ENCODE data around the gene GPR55. TPM values are rescaled to one million over a fixed set of nuclear protein-coding genes. Genes with fewer than 3 reads are reported as not detected.

The GPR55 gene
- total and polyA plus RNA-seq, 10 of the 15 experiments (the other 5 are each of a cell fraction or from before 2014, with no cell fraction given) = 2.1 to 30.1 (median 16.2) TPM

- ChIA-PET SMC1A (ENCODE audit: uncharacterized antibody, unreplicated experiment) (interaction anchor here (7.8 kb wide), 1 partner anchor 16 kb away, joined by 59 read pairs; the partner anchor contains the start of gene GPR55), RAD21 (ENCODE audit: unreplicated experiment) (no interaction called here), POLR2A (no interaction called here), CTCF (interaction anchor here (0.7 to 1.7 kb wide), 7 partner anchors 9 to 146 kb away, joined by 3 to 8 read pairs (median 4); partner anchors contain the start of gene GPR55)
- Histone ChIP-seq H3K27ac (ENCODE audit: control insufficient read depth, insufficient read depth) (no peak overlapping the region), H4K20me1 (ENCODE audit: control insufficient read depth, insufficient read depth) (peaks cover 4% of the 10 kb centered on the region; the same call in 1 of the 2 replicates), H2AFZ (ENCODE audit: control insufficient read depth, low read depth, low read length) (no peak overlapping the region), H3K4me3 (no peak overlapping the region), H3K4me2 (ENCODE audit: control insufficient read depth, insufficient read depth) (no peak overlapping the region), H3K9ac (ENCODE audit: control insufficient read depth, insufficient read depth, low read length) (no peak overlapping the region), H3K4me1 (ENCODE audit: control insufficient read depth, insufficient read depth, low read length) (peaks cover 11% of the 10 kb centered on the region), H3K9me3 (replicated peaks; ENCODE audit: control insufficient read depth, insufficient read depth, low read length) (no peaks in the 10 kb centered on the region), H3K27me3 (replicated peaks in 1 of 2; ENCODE audit: control insufficient read depth in 2 of 2, insufficient read depth in 2 of 2, low read length in 1 of 2) (no peaks in the 10 kb centered on the region), H3K79me2 (ENCODE audit: control insufficient read depth, insufficient read depth, low read length) (peaks cover 18% of the 10 kb centered on the region), H3K36me3 (ENCODE audit: control insufficient read depth in 2 of 2, insufficient read depth in 2 of 2, low read length in 1 of 2) (peaks cover 23 to 41% of the 10 kb centered on the region in 2 experiments)
- no TSS peak for BruUV-seq (replicated peaks)
- DNase-seq (ENCODE audit: low read depth, low spot score) = no peak
- no peak for ATAC-seq
- FAIRE-seq = no peak
- intact Hi-C loops (cut with micrococcal nuclease; ENCODE audit: unreplicated experiment) (no loop called here), in situ Hi-C loops (cut with MboI) (no loop called here)
- 98% methylated on average over 16 of the region's 16 CpGs for WGBS (ENCODE audit: insufficient coverage, insufficient replicate concordance, low lambda C conversion rate, missing lambda C conversion rate)
- TF ChIP-seq EZH2 (IDR thresholded peaks at IDR 0.05; ENCODE audit: borderline replicate concordance, control insufficient read depth, low read depth, low read length) = no peak
- TF ChIP-seq SREBF2 (IDR thresholded peaks at IDR 0.05; ENCODE audit: low read length) = no peak
- TF ChIP-seq HDAC2 (IDR thresholded peaks at IDR 0.05) = no peak
- no peak for TF ChIP-seq STAT3 (IDR thresholded peaks at IDR 0.05; ENCODE audit: low read depth, low read length)
- no peak for TF ChIP-seq CBX5 (IDR thresholded peaks at IDR 0.05; ENCODE audit: low read depth)
- no peak for TF ChIP-seq BCL3 (IDR thresholded peaks at IDR 0.05; ENCODE audit: borderline replicate concordance, insufficient read depth, low read depth, low read length, poor library complexity, severe bottlenecking)
- TF ChIP-seq MEF2B (IDR thresholded peaks at IDR 0.05; ENCODE audit: partially characterized antibody, poor library complexity, severe bottlenecking) = no peak
- TF ChIP-seq HSF1 (IDR thresholded peaks at IDR 0.05; ENCODE audit: low read depth, low read length) = no peak
- no peak for TF ChIP-seq TARDBP (IDR thresholded peaks at IDR 0.05; ENCODE audit: borderline replicate concordance)
- no peak for TF ChIP-seq BMI1 (IDR thresholded peaks at IDR 0.05; ENCODE audit: borderline replicate concordance)
- TF ChIP-seq PRDM15 (CRISPR knock-in tag; IDR thresholded peaks at IDR 0.05) = no peak
- TF ChIP-seq ZZZ3 (IDR thresholded peaks at IDR 0.05; ENCODE audit: control insufficient read depth, insufficient read length, low read depth) = no peak
- TF ChIP-seq TAF1 (IDR thresholded peaks at IDR 0.05; ENCODE audit: borderline replicate concordance, low read depth, low read length) = no peak
- no peak for TF ChIP-seq SUZ12 (IDR thresholded peaks at IDR 0.05; ENCODE audit: unreplicated experiment)
- no peak for TF ChIP-seq ASH2L (IDR thresholded peaks at IDR 0.05; ENCODE audit: borderline replicate concordance, low read depth)
Observed at GRCh38 chr2:230907361-230908091, 17.5 kb downstream of the GPR55 start.
